Neural progenitor cell (in vitro differentiated cells): ENCODE results near the gene AMOTL2.

Experiments used
- EZH2 ChIP-seq: fragments of 200-600 bp; sonication (generic); IDR thresholded peaks from 2 replicates; pipeline ENCODE4 v1.6.1; 2017; ENCODE audit warnings: antibody characterized with exemption, mild to moderate bottlenecking, moderate library complexity
- EZH2phosphoT487 ChIP-seq: fragments of 200-600 bp; sonication (generic); IDR thresholded peaks from 2 replicates; pipeline ENCODE4 v1.6.1; 2017; ENCODE audit warnings: antibody characterized with exemption
- TF ChIP-seq, protein P1 (sequence below): fragments of 200-600 bp; sonication (generic); IDR thresholded peaks from 2 replicates; pipeline ENCODE4 v1.5.1; 2017; ENCODE audit warnings: antibody characterized with exemption, mild to moderate bottlenecking

- TF ChIP-seq, protein P1, sequence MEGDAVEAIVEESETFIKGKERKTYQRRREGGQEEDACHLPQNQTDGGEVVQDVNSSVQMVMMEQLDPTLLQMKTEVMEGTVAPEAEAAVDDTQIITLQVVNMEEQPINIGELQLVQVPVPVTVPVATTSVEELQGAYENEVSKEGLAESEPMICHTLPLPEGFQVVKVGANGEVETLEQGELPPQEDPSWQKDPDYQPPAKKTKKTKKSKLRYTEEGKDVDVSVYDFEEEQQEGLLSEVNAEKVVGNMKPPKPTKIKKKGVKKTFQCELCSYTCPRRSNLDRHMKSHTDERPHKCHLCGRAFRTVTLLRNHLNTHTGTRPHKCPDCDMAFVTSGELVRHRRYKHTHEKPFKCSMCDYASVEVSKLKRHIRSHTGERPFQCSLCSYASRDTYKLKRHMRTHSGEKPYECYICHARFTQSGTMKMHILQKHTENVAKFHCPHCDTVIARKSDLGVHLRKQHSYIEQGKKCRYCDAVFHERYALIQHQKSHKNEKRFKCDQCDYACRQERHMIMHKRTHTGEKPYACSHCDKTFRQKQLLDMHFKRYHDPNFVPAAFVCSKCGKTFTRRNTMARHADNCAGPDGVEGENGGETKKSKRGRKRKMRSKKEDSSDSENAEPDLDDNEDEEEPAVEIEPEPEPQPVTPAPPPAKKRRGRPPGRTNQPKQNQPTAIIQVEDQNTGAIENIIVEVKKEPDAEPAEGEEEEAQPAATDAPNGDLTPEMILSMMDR = no peak
- TF ChIP-seq EZH2 (no peak), EZH2phosphoT487 (no peak)
These were observed 18.8 kb downstream of the AMOTL2 start for GRCh38 chr3:134355416-134355815.
